ENCODE measurements around the gene IVD. TPM values are rescaled to one million over a fixed set of nuclear protein-coding genes. Genes with fewer than 3 reads are reported as not detected.

Gene IVD
- polyA plus RNA-seq, 1 donor (not counting 4 experiments of a cell fraction or from before 2014, with no cell fraction given) = 13.0 TPM

GRCh38 chr15:40456738-40457137 is 51.1 kb downstream of the IVD start:
- H3K27ac ChIP-seq (ENCODE audit: control insufficient read depth, insufficient read depth, low read length) = no peak overlapping the region

GRCh38 chr15:40458495-40459371 is 53.1 kb downstream of the IVD start:
- no peak for TF ChIP-seq EZH2 (IDR thresholded peaks at IDR 0.05; ENCODE audit: low read length)
- Histone ChIP-seq H3K4me2 (ENCODE audit: control insufficient read depth, extremely low read depth, insufficient read depth, low read depth, low read length) (no peak overlapping the region), H3K9me1 (ENCODE audit: control insufficient read depth, extremely low read depth, insufficient read depth, low read length) (peaks cover 13% of the 10 kb centered on the region), H4K20me1 (ENCODE audit: control insufficient read depth, extremely low read depth, insufficient read depth, low read length) (peaks cover 8% of the 10 kb centered on the region), H3K9ac (ENCODE audit: control insufficient read depth, extremely low read depth, insufficient read depth, low read length) (no peak overlapping the region), H3K27ac (ENCODE audit: control insufficient read depth, insufficient read depth, low read length) (no peak overlapping the region), H3K36me3 (ENCODE audit: control insufficient read depth in 2 of 2, extremely low read depth in 1 of 2, insufficient read depth in 2 of 2, low read length in 2 of 2) (peaks cover 0 to 12% of the 10 kb centered on the region in 2 experiments), H3K79me2 (ENCODE audit: control insufficient read depth, insufficient read depth, low read length) (peaks cover 18% of the 10 kb centered on the region), H3K4me3 (ENCODE audit: control insufficient read depth in 2 of 3, extremely low read depth in 1 of 3, insufficient read depth in 2 of 3, low read depth in 1 of 3, low read length in 3 of 3) (no peak overlapping the region), H3K9me3 (ENCODE audit: control insufficient read depth, low read depth, low read length) (no peaks in the 10 kb centered on the region), H3K27me3 (ENCODE audit: control insufficient read depth, extremely low read depth, insufficient read depth, low read length) (no peaks in the 10 kb centered on the region), H3K4me1 (ENCODE audit: control insufficient read depth, extremely low read depth, insufficient read depth, low read length) (peaks cover 30% of the 10 kb centered on the region), H2AFZ (ENCODE audit: control insufficient read depth, low read length) (no peak overlapping the region)
- dilution Hi-C loops (cut with MboI; ENCODE audit: extremely low pct_ligation_motif_present, low sequenced_read_pairs) = no loop called here
- FAIRE-seq = no peak
- no peak for DNase-seq (ENCODE audit: low read depth, low spot score)

More at GRCh38 chr15:40456738-40457137, 51.1 kb downstream of the IVD start:
- no peak for FAIRE-seq
- Histone ChIP-seq H3K9me1 (ENCODE audit: control insufficient read depth, extremely low read depth, insufficient read depth, low read length) (peaks cover 13% of the 10 kb centered on the region), H3K9me3 (ENCODE audit: control insufficient read depth, low read depth, low read length) (no peaks in the 10 kb centered on the region), H2AFZ (ENCODE audit: control insufficient read depth, low read length) (no peak overlapping the region), H3K9ac (ENCODE audit: control insufficient read depth, extremely low read depth, insufficient read depth, low read length) (no peak overlapping the region), H3K79me2 (ENCODE audit: control insufficient read depth, insufficient read depth, low read length) (peaks cover 30% of the 10 kb centered on the region), H3K4me2 (ENCODE audit: control insufficient read depth, extremely low read depth, insufficient read depth, low read depth, low read length) (no peak overlapping the region), H3K4me3 (ENCODE audit: control insufficient read depth in 2 of 3, extremely low read depth in 1 of 3, insufficient read depth in 2 of 3, low read depth in 1 of 3, low read length in 3 of 3) (no peak overlapping the region), H3K4me1 (ENCODE audit: control insufficient read depth, extremely low read depth, insufficient read depth, low read length) (peaks cover 30% of the 10 kb centered on the region), H3K36me3 (ENCODE audit: control insufficient read depth in 2 of 2, extremely low read depth in 1 of 2, insufficient read depth in 2 of 2, low read length in 2 of 2) (peaks cover 0 to 7% of the 10 kb centered on the region in 2 experiments), H3K27me3 (ENCODE audit: control insufficient read depth, extremely low read depth, insufficient read depth, low read length) (no peaks in the 10 kb centered on the region), H4K20me1 (ENCODE audit: control insufficient read depth, extremely low read depth, insufficient read depth, low read length) (peaks cover 12% of the 10 kb centered on the region)
- dilution Hi-C loops (cut with MboI; ENCODE audit: extremely low pct_ligation_motif_present, low sequenced_read_pairs) = no loop called here
- DNase-seq (ENCODE audit: low read depth, low spot score) = no peak
- no peak for TF ChIP-seq CTCF (optimal IDR thresholded peaks at IDR 0.05 in 1 of 3, IDR thresholded peaks at IDR 0.05 in 1 of 3, conservative IDR thresholded peaks at IDR 0.05 in 1 of 3; ENCODE audit: extremely low read depth in 1 of 3, insufficient read depth in 2 of 3, low read length in 3 of 3)
- no peak for TF ChIP-seq EZH2 (IDR thresholded peaks at IDR 0.05; ENCODE audit: low read length)

Data from keratinocyte (primary cell).